H4 (cell line): ENCODE results near the gene ERMARD. TPM values are rescaled to one million over a fixed set of nuclear protein-coding genes. Genes with fewer than 3 reads are reported as not detected.

Source experiments
- DNase-seq: peaks from one replicate; pipeline ENCODE4 v3.0.0-alpha.2; 2015; ENCODE audit warnings: low spot score
- total RNA-seq: library from RNA; depleted of rRNA; stranded (reverse); fragments of >200 nt; shearing (Covaris generic); gene quantifications from 2 replicates; pipeline ENCODE4 v1.2.3, GENCODE V29; 2014; rRNA removed

ERMARD gene
- 13.4 and 22.9 TPM in 2 replicates for total RNA-seq

DNA sequence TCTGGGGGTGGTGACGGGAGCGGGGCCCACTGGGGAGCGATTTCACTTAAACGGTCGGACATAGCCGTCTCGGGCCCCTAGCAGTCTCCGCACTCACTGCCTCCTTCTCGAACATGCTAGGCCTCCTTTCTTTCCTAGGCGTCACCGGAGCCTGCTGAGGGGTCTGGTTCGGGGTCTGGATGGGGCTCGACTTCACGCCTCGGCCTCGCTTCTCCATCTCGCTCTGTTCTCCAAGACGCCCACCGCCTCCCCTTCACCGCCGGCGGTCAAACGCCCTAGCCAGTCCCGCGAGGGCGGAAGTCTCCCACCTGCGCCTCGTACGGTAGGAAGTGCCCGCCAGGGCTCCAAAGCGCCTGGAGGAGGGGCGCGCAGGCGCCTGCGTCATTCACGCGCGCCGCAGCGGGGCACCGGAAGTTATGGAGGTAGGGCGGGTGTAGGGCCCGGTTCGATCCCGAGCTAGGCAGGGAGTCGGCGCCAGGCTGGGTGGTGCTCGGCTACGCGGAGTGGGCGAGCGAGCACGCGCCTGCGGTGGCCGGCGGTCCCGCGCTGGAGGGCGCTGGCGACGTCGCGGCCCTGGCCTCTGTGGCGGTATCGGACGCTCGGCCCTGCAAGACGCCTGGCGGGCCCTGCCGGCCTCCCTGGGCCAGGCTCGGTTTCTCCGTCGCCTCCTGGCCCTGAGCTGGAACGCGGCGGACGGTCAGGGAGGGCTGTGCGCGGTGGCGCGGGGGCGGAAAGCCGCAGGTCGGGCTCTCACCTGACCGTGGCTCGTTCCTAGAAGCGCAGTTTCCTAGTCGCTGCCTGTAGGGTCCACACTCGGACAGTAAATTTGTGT is at the start of gene ERMARD, which contains the start of gene DYNLT2:
Gene ERMARD (plus strand): TSS at position 381 of the 832 bp plus-strand sequence. CDS start 36 bp downstream, at position 417.
Gene DYNLT2 (minus strand): TSS at position 331 of the 832 bp plus-strand sequence. CDS start 114 bp downstream, at position 217.
- DNase-seq, result peak; percentile 77

DNA sequence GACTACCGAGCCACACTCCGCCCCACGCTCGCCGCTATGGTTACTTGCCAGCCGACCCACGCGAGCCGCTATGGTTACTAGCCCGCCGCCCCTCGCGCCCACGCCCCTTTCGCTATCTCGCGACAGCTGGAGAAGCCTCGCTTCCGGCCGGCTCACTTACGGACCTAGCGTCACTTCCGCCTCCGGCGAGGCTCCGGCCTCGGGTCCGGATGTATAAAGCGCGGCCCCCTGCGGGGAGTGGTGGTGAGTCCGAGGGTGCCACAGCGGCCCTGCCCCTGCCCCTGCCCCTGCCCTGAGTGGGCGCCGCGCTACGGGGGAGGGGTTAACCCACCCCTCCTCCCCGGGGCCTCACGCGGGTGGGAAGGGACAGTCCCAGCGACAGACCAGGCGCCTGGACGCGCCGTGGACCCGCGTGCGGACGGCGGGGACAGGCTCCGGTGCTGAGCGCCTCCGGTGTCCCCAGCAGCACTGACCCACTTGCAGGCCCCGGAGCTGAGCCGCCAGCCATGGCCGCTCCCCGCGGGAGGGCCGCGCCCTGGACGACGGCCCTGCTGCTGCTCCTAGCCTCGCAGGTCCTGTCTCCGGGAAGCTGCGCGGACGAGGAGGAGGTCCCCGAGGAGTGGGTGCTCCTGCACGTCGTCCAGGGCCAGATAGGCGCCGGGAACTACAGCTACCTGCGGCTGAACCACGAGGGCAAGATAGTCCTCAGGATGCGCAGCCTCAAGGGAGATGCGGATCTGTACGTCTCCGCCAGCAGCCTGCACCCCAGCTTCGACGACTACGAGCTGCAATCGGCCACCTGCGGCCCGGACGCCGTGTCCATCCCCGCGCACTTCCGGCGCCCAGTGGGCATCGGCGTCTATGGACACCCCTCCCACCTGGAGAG is 49.2 kb upstream of the ERMARD start, which contains the start of the genes C6orf120 and WDR27:
Gene C6orf120 (plus strand): TSS at position 173 of the 886 bp plus-strand sequence. CDS start 334 bp downstream, at position 507.
Gene WDR27 (minus strand): TSS at position 76 of the 886 bp plus-strand sequence. CDS start 13,024 bp downstream, outside the sequence.
- peak; percentile 86 for DNase-seq

GRCh38 chr6:169702840-169703246 is 48.6 kb upstream of the ERMARD start:
- no peak for DNase-seq

DNA sequence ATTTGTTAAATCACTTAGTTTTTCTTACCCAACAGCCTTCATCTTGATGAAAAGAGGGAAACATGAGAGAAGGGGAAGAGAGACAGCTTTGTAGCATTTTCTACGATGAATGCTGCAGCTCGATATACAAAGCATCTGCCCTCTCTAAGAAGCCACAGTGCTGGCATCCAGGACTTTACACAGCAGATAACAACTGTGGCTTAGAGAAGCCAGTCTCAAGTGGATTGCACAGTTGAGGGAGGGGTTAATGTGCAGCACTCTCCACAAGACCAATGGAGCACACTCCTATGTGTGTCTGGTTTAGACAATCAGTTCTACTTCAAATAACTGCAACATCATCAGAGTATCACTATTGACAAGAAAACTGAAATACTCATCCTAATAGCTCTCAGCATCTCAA is 43.6 kb upstream of the ERMARD start:
- no peak for DNase-seq

DNA sequence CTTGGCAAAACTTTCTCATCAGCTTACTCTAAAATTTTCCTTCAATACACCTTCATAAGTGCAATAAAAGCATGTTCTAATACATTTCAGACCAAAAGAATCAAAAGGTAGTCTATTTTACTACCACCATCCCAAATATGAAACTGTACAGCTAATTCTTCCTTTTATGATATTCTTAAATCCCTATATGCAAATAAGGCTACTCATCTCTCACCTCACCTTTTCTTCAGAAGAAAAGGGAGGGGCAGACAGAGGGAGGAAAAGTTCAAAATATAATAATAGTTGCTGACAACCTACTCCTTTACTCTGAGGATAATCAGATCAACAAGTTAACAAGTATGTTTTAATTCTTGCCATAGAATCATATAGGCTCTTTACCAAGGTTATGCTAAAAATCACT is 42.1 kb upstream of the ERMARD start:
- no peak for DNase-seq

DNA sequence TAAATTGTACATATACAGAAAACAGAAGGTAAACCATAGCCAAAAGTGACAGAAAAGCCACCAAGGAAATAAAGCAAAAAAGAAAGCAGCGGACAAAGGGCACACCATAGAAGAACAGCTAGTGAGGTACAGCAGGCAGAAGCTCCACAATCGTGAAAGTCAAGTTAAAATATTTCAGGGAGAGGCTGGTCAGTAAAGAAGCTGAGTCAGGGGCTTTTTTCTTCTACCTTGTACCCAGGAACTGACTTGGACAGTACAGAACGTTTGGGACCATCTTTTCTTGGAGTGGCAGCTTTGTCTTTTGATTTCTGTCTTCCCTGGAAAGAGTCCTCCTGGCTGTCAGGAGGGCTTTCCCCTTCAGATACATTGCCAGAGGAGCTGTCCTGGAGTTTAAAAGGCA is 41.4 kb upstream of the ERMARD start:
- DNase-seq, result no peak

DNA sequence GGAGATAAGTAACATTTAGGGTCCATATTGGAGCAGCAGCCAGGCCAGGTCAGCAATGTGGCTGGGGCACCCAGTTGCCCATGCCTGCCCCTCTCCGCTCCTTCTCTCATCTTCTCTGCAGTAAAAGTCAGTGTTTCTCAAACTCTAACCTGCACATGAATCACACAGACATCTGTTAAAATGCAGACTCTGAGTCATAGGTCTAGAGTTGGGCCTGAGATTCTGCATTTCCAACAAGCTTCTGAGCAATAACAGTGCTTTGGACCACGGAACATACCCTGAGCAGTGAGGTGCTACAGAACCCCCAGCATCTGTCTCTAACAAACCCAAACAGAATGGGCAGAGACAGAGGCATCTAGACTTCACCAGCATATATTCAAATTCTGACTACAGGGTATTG is 37.2 kb upstream of the ERMARD start:
- no peak for DNase-seq

GRCh38 chr6:169714595-169714994 is 36.8 kb upstream of the ERMARD start:
- no peak for DNase-seq

- no peak for DNase-seq
These were observed 32.3 kb upstream of the ERMARD start for GRCh38 chr6:169719117-169719516.

GRCh38 chr6:169720207-169720855 is 31.1 kb upstream of the ERMARD start:
- no peak for DNase-seq

DNA sequence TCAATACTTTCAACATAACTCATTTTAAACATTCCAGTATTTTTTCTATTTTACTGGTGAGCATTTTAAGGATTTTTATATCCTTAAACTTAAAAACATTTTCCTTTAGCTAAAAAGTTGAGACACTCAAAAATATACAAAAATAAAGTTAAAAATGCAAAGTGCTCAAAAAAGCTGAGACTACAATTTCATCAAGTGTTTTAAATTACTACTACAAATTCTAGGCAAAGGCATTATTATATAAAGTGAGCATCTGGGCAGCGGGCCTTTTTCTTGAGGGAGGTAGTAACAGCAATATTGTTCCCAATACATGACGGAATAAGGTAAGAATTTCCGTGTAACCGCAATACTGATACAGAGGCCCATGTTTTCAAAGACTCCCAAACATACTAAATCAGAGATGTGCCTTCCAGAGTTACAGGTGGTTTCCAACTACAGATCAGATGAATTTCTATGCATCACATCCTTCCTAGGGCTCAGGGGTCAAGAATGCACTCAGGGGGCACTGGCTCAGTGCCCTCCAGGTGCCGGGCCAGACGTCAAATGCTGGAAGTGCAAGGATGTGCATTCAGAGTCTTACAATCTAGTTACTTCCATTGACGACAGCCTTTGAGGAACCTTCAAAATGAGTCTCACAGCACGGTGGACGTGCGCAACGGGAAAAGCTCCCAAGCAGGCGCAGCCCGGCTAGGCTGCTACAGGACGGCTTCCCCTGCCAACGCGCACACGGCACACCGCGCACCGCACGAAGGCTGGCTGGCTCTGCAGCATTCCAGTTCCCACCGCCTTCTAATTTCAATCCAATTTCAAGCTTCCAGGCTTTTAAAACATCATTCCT is 28.8 kb upstream of the ERMARD start:
- peak; percentile 17 for DNase-seq

- DNase-seq, result no peak
These were observed 28.1 kb upstream of the ERMARD start for GRCh38 chr6:169723200-169723909.

DNA sequence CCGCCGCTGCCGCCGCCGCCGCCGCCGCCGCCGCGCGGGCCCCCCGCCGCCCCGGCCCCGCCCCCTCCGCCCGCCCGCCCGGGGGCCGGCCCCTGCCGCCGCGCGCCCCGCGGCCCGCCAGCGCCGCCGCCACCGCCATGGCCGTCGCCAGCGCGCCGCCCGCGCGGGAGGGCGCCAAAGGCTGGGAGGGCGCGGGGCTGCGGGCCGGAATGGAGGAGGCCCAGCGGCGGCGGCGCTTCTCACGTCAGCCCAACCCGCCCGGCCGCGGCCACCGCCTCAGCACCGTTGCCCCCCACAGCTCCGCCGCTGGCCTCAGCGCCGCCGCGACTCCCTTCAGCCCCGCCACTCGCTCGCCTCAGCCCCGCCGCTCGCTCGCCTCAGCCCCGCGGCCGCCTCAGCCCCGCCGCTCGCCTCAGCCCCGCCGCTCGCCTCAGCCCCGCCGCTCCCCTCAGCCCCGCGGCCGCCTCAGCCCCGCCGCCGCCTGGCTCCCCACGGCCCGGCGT is 27.4 kb upstream of the ERMARD start:
- no peak for DNase-seq

DNA sequence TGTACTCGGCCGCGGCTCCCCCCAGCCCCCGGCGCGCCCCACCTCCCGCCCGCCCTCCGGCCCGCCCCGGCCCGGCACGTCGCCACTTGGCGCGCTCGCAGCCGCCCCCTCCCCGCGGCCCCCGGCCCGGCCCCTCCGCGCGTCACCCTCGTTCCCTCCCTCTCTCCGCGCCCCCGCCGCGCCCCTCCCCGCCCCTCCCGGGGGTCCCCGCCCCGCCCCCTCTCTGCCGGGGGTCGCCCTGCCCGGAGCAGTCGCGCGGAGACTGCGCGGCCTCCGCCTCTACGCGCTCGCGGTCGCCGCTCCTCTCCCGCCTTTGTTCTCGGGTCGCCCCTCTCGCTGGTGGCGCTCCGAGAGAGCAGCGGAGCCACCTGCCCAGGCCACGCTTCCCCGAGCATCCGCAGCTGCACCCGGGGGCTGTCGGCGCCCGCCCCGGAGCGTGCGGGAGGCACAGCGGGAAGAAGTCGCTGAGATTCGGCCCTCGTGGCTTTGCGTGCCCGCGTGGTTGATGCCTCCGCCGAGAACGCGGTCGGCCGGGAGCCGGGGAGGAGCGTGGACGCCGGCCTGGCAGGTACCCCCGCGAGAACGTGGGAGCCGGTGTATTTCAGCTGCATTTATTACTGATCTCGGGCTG is 26.8 kb upstream of the ERMARD start, which contains the start of gene PHF10:
Gene PHF10 (minus strand): TSS at position 7 of the 631 bp plus-strand sequence. CDS start 569 bp downstream, outside the sequence.
- DNase-seq, result no peak

GRCh38 chr6:169725125-169726048 is 26.0 kb upstream of the ERMARD start:
- no peak for DNase-seq

- DNase-seq, result no peak
These were observed 25.4 kb upstream of the ERMARD start for GRCh38 chr6:169726049-169726400.

DNA sequence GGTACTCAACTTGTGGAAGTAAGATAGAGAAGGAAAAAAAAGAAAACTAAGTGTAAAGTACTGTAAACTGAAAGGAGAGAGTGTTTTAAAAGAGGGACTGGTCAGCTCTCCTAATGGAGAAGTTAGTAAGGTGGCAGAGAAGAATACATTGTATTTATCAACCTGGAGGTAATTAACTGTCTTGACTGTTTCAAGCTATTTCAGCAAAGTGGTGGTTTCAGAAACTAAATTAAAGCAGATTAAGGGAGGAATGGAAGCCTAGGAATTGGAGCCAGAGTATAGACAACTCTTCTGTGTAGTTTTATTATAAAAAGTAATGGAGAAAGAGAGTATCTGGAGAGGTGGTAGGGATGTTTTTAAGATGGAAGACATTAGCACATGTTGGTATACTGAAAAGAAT is 24.5 kb upstream of the ERMARD start:
- DNase-seq, result no peak

DNA sequence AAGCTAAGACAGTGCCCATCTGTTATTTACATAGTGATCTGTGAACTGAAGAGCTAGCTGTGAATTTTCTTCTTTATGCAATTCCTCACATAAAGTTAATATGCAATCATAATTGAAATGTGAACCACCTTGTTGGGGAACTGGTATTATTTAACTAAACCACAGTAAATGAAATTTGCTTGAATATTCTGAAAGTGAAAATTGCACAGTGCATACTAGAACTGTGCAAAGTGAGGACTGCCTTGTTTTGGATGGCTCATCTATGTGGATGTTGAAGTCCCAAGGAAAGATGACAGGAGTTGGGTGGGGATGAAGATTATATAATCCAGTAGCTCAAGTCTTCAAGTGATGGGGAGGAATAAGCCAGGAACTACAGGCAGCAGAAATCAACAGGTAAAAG is 21.5 kb upstream of the ERMARD start:
- DNase-seq, result no peak
